GM18499 (cell line): Measurements from ENCODE around the gene IGSF21.

Experiments used
- ATAC-seq: cut with Tn5 transposase; IDR thresholded peaks from one replicate; pipeline ENCODE4 v1.9.1; 2021; ENCODE audit warnings: moderate number of reproducible peaks; ENCODE audit not compliant: insufficient read depth, unreplicated experiment

IGSF21 gene

DNA sequence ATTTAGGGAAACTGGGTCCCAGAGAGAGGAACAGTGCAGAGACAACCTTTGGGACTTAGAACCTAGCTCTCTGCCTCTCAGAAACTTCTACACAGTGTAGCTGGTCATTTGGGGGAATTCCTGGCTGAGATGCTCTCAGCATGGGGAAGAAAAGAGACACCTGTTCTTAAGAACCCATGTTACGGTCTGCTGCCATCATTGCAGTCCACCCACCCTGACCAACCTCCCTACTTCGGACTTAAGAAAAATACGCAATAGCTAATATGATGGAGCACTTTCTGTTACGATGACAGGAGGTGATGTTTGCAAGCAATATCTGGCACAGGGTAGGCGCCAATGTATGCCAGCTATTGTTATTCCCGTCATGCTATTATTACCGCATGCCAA, 177.9 kb downstream of the IGSF21 start:
- no peak for ATAC-seq

DNA sequence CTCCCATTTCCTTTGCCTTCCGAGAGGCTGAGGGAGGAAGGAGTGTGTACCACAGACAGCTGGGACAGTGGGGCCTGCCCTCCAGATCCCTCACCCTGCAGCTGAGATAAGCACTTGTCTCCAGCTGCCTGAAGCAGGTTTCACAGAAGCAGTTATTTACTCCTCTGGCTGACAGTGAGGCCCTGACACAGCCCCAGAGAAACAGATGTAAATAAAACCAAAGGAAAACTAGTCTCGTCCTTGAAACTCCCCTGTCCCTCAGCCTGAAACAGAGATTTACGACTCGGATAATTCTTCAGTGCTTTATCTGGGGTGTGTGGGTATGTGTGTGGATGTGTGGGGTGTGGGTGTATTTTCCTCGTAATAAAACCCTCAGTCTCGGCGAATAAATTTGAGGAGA, 181.1 kb downstream of the IGSF21 start:
- ATAC-seq: no peak

DNA sequence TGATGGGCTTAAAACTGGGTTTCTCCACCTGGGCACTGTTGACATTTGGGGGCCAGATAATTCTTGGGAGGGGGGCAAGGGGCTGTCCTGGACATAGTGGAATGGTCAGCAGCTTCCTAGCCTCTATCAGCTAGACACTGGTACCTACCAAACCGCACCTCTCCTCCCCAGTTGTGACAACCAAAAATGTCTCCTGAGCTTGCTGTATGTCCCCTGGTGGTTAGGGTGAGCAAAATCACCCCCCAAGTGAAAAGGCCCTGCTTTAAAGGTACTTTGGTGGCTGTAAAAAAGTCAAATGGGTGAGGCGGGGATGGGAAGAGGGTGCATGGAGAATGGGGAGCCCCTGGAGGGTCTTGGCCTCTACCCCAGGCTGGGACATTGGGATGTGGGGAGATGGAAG, 182.0 kb downstream of the IGSF21 start:
- ATAC-seq: no peak

DNA sequence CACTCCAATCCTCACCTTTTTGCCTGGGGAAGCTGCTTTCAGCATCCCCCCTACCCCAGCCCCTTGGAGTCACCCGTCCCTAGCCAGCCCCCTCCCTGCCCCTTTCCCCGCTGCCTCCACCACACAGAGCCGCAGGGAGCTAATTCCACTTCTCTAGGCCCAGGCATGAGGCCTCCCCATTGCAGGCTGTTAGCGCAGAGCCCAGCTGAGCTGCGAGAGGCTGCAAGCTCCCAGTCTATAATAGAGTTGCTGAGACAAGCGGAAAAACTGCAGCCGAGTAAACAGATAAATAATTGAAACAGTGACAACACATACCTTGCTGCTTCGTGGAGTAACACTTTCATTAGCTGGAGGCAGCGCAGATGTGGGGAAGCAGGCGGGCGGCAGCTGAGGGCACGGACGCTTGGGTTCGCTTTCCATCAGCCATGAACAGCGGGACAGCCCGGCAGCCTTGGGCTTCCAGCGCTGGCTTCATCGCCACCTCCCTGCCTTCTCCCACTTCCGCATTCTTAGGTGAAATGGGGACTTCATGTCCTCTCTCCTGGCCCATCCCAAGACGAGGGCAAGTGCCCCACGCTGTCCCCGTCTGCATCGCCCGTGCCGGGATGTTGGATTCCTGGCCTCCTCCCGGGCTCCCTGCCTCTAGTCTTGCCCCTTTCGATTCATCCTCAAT, 183.3 kb downstream of the IGSF21 start:
- ATAC-seq: no peak

DNA sequence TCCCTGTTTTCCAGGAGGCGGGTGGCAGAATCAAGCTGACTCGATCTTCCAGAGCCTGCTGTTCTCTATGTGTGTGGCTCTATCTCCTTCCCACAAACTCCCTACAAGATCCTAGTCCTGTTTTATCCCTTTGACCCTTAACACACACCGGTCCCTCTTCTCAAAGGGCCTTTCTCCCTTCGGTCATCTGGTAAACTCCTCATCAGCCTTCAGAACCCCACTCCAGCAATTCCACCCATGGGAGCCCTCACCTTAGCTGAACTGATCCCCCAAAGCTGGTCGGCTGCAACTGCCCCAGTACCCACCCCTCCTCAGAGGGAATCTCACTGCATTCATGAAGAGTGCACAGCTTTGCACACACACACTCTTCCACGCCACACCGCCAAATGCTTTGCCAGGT, 184.9 kb downstream of the IGSF21 start:
- no peak for ATAC-seq

DNA sequence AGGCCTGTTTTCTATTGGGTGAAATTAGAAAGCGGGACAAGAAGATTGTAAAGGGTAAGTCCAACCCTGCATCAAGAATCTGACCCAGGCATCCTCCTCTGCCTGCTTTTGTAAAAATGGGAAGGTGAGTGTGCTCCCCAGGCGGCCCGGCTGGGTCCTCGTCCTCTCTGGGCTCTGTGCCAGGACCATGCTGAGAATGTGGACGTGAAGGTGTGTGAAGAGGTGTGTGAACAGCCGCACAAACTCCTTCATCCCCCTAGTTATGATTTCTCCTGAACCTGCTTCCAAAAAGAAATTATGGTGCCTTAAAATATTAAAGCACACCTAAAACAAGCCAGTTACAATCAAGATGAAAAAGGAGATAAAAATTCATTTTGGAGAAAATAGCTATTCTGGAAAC, 185.7 kb downstream of the IGSF21 start:
- ATAC-seq: no peak

DNA sequence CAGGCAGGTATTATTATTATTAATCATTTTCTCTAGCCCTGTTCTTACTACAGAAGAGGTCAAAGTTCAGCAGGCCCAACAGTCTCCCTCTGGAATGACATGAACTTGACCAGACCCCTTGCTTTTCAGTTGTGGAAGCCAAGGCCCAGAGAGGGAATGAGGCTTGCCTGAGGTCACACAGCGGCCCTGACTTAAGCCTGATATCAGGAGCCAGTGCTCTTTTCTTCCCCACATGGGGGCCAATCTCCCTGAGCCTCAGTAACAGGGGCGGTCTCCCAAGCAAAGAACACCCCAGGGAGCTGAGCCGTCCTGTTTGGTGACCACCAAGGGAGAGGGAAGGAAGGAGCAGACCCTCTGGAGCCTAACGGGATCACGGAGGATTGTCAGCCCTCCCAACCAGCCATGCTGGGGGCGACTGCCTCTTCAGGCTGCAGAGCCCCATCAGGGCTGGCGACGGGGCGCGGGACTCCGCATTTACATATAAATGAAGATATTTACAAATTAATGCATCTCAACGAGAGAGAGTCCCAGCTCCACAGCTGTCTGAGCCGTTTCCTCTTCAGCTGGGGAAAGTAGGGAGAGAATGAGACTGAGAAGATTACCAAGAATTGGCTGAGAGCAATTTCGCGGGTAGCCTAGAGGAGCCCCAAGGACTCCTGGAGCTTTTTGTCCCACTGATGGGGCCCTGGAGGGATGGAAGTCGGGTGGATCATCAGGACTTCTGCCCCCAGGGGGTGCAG, 187.0 kb downstream of the IGSF21 start:
- no peak for ATAC-seq

DNA sequence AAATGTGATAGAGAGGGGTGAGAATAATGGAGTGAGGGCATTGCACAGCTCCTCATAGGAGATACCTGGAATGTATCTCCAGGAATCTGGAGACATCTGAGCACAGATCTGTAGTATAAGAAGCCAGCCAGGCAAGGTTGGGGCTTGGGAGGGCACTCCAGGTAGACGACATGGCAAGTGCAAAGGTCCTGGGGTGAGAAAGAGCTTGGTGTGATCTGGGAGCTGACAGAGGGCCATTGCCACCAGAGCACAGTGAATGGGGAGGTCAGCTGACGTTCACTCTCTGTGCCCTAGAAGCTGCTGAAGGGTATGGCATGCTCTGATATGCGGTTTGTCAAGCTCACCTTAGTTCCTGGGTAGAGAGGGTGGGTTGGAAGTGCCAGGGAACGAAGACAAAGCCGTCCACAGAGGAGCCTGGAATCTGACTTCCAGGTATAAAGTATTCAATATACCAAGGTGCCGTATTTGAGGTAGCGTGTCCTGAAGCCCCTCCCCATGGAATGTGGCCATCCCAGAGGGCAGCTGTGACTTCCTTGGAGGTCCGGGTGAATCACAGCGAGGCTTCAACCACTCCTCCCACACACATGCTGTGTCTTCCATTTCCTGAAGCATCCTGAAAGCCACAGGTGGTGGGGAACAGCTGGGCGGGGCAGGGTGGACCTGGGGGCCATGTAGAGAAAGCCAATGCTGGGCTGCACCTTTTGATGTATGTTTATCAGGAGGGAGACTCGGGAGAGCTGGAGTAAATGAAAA, 190.5 kb downstream of the IGSF21 start:
- no peak for ATAC-seq

DNA sequence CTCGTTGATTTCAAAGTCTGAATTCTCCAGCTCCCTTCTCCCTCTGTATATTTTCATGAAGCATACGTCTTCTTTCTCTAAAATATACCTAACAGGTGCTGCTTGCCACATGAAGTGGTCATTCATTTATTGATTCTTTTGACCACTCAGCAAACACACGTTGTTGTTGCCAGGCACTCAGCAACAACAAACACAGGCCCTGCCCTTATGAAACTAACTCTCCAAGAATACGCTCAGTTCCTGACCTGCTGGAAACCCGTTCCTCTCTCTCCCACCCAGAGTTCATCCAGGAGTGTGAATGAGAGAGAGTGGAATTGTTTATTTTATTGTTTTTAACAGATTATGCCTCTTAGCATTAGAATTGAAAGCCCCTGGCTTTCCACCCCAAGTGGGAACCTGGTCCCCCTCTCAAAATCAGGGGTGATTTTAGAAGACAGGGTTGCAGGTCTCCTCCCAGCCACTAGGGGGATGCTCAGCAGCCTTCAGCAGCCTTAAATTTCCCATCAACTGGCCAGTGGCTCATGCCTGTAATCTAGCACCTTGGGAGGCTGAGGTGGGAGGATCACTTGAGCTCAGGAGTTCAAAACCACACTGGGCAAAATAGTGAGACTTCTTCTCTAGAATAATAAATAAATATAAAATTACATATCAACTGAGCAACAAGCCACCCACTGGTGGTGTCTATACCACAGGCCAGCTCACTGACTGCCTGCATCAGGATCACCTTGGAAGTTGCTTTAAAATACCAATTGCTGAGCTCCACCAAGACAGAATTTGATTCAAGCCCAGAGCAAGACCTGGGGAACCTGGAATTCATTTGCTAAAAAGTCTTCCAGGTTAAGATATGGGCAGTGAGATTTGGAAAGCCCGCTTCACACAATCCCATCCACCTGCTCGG, 192.1 kb downstream of the IGSF21 start:
- ATAC-seq: no peak

DNA sequence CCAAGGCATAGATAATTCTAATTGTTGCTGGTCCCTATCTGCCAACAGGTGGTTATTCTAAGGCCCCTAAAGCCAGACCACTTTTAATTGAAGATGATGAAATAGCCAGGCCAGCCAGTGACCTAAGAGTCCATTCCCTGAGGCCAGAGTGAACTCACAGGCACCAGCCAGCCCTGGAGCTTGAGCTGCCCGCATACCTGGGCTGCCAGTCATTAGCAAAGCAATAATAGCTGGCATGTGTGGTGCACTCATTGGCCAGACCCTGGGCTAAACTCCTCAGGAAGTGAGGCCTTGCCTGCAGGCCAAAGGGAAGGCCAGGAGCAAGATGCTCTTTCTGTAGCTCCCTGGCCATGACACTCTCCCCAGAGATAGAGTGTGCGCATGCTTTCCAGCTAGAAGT, 192.8 kb downstream of the IGSF21 start:
- no peak for ATAC-seq

DNA sequence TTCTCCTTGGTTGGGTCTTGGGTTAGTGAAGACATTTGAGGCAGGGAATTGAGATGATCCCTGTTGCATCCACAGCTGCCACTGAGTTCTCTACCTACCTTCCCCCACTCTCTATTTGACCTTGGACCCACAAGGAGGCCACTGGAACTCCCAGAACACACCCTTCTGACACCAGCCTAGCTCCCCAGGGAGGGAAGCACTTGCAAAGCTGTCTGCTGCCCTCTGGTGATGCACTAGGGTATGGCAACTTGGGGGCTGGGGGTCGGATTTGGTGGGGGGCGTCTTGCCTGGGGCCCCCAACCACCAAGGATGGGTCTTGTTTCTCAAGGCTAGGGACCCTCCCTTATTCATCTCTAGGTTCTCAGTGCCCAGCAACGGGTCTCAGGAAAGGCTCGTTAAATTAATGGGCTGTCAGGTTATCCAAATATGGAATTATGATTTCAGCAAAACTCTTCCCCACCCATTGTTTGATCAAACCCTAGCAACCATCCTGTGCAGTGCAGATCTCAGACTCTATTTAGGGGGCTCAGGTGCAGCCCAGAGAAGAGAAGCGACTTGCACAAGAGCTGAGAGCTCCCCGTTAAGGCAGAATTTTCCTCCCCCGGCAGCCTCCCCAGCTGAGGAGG, 195.3 kb downstream of the IGSF21 start:
- ATAC-seq: no peak

DNA sequence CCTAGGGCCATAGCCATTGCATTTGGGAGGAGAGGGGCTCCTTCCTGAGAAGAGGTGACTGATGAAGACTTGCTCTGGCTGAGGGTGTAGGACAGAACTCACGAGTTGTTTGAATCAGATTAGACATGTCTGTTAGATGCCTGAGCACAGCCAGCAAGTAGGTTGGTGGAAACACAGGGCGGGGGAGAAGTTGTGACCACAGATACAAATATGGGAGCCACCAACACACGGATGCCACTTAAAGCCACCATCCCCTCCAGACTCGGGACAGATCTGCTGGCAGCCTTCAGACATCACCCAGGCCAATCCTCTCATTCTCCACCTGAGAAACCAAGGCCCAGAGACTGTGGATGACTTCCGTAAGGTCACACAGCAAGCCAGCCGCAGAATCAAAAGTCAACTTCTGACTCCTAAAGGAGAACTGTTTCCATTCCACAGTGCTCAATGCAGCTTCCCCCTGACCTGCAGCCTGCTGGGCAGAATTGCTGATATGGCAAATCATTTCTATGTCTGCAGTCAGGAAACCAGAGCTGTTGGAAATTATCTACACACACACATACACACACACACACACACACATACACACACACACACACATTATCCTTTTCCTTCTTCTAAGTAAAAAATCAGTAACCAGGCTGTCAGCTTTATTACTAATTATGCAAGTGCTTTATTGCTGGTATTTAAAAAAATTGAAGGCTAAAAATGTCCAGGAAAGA, 196.7 kb downstream of the IGSF21 start:
- ATAC-seq: no peak

DNA sequence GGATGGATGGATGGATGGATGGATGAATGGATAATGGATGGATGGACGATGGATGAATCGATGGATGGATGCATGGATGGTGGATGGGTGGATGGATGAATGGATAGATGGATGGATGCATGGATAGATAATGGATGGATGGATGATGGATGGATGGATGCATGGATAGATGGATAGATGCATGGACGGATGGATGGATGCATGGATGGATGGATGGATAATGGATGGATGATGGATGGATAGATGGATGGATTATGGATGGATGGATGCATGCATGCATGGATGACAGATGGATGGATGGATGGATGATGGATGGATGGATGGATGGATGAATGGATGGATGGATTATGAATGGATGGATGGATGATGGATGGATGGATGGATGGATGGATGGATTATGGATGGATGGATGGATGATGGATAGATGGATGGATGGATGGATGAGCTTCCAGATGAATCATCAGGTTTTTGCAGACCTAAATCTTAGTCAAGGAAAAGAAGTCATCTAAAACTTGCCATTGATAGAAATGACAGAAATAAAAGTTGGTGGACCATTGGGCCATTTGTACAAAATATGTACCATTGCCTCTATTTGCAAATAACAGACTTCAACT, 197.7 kb downstream of the IGSF21 start:
- ATAC-seq: no peak

DNA sequence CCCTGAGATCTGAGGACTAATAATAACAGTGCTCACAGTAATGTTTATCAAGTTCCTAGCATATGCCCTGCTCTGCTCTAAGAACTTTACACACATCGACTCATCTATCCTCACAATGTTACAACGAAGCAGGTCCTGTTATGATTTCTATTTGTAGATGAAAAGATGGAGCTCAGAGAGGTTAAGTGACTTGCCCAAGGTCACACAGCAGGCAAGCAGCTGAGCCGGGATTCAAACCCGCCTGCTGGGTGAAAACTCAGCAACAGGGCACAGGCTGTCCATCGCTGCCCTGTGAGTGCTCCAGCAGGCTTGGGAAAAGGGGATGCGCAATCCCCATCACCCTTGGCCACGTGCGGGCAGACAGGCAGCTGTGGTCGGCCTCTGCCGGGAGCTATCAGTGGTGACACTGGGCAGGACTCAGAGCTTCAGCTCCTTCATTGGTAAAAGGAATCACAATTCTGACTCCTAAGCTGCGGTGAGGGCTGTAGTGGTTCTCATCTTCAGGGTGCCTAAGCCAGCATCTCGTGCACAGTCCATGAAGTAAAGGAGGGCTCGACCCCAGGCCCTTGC, 199.8 kb downstream of the IGSF21 start:
- no peak for ATAC-seq

DNA sequence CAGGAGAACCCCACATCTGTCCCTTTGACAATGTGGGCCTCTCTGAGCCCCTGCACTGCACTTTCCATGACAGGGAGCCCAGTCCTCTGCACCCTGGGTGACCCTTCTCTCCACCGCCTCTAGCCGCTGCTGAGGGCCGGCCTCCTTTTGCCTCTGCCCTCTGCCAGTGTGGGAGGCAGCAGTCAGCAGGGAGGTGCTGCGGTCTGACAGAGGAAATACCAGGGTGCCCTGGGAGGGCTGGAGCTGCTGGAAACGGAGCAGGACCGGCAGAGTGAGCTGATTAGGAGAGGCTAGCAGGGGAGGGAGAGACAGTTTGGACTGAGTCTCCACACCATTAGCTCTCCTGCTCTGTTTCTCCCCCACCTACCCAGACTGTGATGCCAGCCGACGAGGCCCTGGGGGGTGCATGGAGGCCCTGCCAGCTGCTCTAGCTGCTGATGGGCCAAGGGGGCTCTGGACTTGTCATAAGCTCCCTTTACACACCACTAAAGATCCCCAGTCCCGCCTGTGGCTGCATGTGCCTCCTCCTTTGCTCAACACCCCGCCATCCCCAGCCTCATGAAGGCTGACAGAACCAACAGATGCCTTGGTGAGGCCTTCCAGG, 202.1 kb downstream of the IGSF21 start:
- no peak for ATAC-seq

DNA sequence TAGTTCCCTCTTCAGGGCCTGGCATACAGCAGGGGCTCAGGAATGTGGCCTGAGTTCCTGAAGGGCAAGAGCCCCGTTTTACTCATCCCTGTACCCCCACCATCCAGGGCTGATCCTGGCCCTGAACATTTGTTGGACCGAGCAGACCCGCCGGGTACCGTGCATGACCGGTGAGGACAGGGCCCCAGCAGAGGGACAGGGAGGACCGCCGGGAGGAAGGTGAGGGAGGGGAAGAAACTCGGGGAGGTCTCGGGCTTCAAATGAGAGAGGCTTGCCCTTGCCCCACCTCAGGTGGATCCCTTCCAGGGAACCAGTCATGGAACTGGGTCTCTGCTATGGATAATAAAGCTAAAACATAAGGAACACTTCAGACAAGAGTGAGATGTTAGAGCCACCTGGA, 205.4 kb downstream of the IGSF21 start:
- no peak for ATAC-seq

DNA sequence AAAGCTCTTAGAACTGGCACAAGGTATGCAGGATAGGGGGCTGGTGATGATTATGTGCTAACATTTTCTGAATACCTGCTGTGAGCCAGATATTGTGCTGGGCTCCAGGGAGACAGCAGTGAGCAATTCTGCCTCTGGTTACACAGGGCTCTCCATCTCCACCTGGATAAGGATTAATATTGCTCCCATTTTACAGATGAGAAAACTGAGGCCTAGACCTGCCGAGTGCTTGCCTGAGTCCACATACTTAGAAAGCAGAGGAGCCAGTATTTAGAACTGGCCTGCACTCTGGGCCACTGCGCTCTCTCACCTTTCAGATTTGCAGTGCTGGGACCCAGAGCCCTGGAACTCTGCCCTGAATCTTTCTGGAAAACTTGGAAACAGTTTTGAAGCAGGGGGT, 205.9 kb downstream of the IGSF21 start:
- no peak for ATAC-seq

DNA sequence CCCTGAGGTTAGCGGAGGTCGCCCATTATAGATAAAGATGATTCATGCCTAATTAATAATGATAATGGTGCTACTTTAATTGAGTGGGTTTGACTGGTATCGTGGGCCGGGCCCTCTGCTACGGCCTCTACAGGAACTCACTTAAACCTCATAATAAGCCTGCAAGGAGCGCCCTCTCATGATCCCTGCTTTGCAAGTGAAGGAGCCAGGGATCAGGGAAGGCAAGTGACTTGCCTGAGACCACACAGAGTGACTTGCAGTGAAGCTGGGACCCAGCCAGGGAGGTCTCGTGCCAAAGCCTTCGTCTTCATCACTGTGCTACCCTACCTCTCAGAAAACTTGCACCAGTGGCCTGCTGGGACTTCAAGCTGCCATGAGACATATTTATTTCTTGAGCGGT, 206.8 kb downstream of the IGSF21 start:
- no peak for ATAC-seq
